Measurements from ENCODE around the gene ABTB1.
"Not testable (repeated sequence)": the region's sequence is repeated elsewhere in the genome, so short reads cannot be mapped to it uniquely, and the experiment has no call there.

The ABTB1 gene

GRCh38 chr3:127689266-127689860 is 16.6 kb downstream of the ABTB1 start:
- DNase-seq: no peak

DNA sequence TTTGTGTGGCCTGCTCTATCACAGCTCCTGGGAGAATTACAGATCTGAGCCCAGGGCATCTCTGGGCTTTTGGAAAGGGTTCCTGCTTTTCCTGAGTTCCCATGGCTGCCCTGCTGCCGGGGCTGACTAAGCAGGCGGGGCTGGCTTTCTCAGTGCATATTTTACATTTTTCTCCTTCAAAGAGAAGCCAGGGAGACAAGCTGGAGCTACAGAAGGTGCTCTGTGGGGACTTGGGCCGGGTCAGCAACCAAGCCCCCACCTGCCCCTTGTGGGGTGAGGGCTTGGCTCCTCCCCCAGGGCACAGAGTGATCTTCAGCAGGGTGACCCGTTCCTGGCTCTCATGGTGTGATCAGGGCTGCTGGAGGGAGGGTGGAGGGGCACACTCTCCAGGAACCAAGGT is 17.4 kb downstream of the ABTB1 start:
- DNase-seq: no peak

DNA sequence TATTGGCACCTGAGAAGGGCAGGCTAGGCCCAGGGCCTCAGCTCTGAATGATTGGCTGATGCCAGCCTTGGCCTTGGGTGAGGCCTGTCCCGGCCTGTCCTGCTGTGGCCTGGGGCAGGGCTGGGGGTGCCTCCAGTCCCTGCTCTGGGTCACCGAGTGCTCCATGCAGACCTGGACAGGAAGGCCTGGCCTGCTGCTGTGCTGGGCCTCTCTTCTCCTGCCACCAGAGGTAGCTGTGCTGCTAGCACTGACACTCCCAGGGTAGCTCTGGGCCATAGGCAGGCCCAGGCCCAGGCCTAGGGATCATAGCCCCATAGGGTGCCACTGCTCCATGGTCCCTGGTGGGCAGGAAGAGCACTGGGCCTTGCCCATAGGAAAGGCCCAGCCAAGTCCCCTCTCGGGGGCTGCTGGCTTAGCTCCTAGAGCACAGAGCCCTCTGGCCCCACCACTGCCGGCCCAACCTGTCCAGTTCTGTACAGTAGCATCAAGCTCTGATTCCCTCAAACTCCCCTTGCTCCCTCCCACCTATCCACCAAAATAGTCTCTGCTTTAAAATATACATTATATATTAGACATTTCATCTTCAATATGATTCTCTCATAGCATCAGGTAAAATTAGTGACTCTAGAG is 18.2 kb downstream of the ABTB1 start:
- DNase-seq: no peak

GRCh38 chr3:127691489-127691888 is 18.7 kb downstream of the ABTB1 start:
- DNase-seq: no peak

DNA sequence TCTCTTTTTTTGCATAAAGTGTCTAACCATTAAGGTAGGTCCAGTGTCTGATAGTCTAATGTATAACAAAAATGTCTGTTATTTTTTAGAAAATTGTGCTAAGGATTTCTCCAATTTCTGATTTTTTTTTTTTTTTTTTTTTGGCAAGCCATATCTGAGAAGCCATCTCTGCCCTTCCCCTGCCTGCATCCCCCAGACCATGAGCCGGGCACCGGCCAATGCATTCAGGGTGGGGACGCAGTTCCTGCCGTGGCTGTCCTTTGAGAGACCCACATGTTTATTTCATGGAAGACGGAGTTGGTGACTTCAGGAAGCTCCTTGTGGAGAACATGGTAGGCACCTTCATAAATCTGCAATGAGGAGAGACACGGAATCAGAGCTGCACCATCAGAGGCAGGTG is 19.2 kb downstream of the ABTB1 start:
- DNase-seq: no peak

GRCh38 chr3:127692501-127693335 is 20.0 kb downstream of the ABTB1 start:
- DNase-seq: no peak

DNA sequence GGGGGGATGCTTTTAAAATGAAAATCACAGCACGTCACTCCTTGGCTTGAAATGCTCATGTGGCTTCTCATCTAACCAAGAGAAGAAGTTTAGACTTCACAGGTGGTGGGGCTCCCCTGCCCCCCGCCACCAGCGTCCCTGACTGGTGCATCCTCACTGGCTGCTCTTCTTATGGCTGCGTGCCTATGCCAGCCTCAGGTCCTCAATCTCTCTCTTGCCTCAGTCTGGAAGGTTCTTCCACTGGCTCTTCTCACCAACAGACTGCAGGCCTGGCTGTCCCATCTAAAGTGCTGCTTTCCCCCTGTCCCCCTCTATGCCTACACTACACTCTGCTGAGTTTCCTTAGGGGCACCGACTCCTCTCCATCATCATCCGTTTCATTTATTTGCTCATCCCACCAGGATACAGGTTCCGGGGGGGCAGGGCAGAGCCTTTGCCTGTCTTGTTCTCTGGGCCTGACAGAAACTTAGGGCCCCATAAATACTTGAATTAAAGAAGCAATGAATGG is 20.6 kb downstream of the ABTB1 start:
- no peak for DNase-seq

DNA sequence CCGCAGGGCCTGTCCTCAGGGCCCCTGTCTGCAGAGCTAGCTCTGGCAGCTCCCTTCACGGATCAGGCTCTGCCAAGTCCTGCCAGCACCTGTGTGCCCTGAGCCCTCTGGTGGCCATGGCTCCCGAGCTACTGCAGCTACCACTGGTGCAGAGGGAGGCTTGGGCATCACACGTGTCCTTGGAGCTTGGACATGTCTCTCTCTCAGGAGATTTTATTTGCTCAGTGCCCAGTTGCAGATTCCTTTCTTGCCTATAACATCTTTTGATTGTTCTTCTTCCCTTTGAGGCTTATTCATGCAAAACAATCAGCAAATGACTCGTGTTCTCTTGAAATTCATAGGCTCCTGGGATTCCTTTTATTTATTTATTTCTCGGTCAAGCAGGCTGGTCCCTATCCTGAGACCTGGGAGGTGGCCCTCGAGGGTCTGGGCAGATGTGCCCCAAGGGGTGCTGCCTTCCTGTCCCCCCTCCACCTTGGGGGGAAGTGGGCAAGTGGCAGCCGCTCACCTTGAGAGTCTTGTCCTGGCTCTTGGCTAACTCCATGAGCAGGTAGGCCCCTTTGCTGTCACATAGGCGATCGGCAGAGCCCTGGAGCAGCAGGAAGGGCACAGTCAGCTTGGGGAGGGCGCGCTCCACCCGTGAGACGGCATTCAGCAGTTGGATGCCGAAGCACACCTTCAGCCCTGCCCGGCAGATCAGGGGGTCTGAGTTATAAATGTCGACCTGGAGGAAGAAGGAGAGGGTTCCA is 21.9 kb downstream of the ABTB1 start:
- DNase-seq: peak; percentile 37

DNA sequence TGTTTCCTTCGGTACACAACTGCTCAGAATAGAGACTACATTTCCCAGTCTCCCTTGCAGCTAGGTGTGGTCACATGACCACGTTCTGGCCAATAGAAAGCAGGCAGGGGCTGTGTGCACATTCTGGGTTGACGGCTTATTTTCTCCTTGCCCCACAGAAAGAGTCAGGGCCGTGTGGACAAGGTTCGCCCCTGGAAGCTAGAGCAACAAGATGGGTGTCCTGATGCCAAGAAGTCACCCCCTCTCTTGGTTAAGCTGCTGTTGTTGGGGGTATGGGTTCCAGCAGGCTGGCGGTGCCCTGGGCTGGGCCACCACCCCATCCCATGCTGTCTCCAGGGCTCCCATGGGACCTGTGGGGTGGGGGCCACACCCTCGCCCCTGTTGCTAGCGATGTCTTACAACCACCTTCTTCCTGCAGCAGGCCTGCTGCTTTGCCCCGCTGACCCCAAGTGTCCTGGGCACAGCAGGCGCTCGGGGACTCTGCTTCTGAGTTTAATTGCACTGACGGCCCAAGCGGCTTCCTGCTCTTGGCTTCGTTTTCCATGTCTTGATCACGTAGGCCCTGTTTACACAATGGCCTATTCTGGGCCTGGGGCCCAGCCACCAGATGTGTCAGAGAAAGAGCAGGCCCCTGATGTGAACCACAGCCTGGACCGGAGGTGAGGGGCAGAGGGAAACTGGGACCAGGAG is 24.9 kb downstream of the ABTB1 start:
- peak; percentile 91 for DNase-seq

DNA sequence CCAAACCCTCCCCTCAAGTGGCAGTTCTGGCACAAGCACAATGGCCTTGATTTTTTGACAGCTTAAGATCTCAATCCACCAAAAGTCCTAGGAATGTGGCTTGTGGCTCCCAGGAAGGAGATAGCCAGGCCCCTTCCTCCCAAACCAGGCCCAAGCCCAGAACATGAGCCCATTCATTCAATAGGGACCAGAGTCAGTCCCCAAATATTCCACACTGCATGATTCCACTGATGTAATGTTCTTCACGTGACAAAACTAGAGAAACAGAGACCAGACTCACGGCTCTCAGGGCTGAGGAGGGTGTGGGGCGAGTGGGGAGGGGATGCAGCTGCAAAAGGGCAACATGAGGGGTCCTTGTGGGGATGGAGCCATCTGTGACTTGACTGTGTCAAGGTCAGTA is 25.5 kb downstream of the ABTB1 start:
- DNase-seq: no peak

- no peak for DNase-seq
These were observed 26.1 kb downstream of the ABTB1 start for GRCh38 chr3:127698691-127699415.

DNA sequence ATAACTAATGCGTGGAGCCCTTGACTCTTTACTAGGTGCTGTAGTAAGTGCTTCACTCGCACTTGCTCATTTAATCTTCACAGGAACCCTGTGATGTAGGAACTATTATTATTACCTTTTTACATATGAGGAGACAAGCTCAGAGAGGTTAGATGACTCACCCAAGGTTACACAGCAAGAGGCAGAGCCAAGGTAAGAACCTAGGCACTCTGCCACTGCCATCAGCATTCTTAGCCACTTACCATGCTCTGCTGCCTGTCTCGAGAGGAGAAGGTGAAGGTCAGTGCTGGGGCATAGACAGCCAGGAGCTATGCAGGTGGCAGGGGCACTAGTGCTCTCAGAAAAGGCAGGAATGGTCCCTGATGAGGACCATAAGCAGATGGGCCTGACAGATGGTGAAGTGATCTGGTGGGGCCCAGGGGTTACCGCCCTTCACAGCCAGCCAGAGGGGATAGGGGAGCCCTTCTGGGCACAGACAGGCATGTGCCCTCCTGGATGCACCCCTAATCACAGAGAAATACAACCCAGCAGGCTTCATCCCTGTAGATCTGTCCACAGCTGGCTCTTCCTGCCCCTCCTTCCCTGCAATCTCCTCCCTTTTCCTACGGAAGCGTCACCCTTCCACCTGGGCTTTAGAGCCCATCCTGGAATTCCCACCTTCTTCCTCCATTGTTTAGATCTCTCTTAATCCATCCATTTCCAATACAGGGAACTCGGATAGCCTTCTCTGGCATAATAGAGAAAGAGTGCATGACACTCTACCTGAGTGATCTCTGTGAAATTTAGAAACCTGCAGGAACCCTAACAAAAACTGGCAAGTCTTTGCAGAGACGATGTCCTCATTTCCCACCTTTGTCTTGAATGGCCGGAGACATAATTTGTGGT is 26.9 kb downstream of the ABTB1 start:
- DNase-seq: no peak

DNA sequence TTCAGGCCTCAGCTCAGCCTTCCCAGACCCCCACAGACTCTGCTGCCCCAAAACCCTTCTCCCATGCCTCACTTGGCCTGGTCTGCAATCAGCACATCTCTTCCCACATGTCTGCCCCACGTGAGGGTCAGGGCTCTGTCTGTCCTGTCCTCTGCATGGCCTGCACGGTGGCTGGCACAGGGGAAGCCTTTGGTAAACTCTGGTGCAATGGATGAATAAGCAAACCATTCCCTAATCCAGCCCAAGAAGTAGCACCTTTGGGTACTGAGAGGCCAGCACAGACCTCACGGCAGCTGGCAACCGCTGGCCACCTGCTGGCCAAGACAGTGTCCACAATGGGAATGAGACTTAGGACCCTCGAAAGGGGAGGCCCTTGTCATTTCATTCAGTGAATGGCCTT is 27.7 kb downstream of the ABTB1 start:
- no peak for DNase-seq

GRCh38 chr3:127701280-127701911 is 28.6 kb downstream of the ABTB1 start:
- DNase-seq: no peak

- DNase-seq: no peak
These were observed 29.4 kb downstream of the ABTB1 start for GRCh38 chr3:127702151-127702578.

DNA sequence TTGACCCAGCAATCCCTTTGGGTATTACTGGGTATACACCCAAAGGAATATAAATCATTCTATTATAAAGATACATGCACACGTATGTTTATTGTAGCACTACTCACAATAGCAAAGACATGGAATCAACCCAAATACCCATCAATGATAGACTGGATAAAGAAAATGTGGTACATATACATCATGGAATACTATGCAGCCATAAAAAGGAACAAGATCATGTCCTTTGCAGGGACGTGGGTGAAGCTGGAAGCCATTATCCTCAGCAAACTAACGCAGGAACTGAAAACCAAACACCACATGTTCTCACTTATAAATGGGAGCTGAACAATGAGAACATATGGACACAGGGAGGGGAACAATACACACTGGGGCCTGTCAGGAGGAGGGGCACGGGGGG is 32.1 kb downstream of the ABTB1 start:
- not testable (repeated sequence) for DNase-seq

- no peak for DNase-seq
These were observed 33.6 kb downstream of the ABTB1 start for GRCh38 chr3:127706312-127706711.

GRCh38 chr3:127706785-127707351 is 34.1 kb downstream of the ABTB1 start:
- DNase-seq: no peak

DNA sequence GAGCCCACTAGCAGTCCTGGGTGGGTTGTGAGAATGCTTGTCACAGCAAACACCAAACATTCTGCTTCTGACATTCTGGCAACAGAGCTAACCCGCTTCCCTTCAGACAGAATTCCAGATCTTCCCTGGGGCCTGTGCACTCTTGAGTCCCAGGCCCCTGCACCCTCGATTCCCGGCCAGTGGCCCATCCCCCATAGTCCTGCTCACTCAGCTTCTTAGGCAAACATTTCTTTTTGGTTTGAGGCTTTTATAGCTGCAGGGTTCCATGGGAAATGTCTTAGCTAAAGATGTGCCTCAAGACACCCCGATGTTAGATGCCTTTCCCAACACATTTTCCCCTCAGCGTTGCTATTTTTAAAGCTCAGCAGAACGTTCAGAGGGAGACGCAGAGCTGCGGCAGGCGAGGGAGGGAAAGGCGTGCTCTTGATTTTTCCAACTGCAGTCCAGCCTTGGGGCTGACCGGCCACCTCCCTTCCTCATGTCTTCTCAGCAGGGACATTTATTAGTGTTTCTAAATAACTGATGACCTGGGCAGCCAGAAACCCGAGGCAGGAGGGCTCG is 35.2 kb downstream of the ABTB1 start:
- no peak for DNase-seq

DNA sequence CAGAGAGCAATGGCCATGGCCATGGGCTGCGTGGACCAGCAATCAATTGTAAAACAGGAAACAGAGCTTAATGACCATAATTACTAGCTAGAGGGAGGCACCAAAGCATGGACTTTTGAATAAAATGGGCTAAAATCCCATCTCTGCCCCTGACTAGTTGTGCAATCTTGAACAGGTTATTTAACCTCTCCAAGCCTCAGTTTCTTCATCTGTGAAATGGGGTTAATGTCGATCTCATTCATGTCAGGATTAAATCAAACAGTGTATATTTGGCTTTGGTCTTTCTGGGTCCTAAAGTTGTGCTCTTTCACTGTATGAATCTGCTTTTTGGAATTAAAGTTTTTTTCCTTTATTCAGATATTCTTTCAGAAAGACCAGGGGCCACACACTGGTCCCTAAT is 36.1 kb downstream of the ABTB1 start:
- no peak for DNase-seq

All from NCI-H2081 treated with DMSO at 0.1 percent for 48 hours (cell line).